Immature natural killer cell (primary cell): Measurements from ENCODE around the gene CDKAL1. TPM values are rescaled to one million over a fixed set of nuclear protein-coding genes. Genes with fewer than 3 reads are reported as not detected.
"Not testable (repeated sequence)": the region's sequence is repeated elsewhere in the genome, so short reads cannot be mapped to it uniquely, and the experiment has no call there.

Source experiments
- DNase-seq, 3 donors: peaks; one replicate each; pipeline ENCODE4 v3.0.0; 2022; ENCODE audit warnings: mixed read lengths in 1 of 3
- H3K27ac Mint-ChIP-seq, 6 donors: one replicate each; pipeline ENCODE4 v1.8.0; 2020; ENCODE audit warnings: mixed read lengths in 6 of 6, mild to moderate bottlenecking in 5 of 6, inconsistent platforms in 4 of 6, moderate library complexity in 3 of 6
- H3K27me3 Mint-ChIP-seq, 3 donors: one replicate each; pipeline ENCODE4 v1.8.0; 2020 to 2021; ENCODE audit warnings: low read depth in 3 of 3, mild to moderate bottlenecking in 3 of 3, mixed read lengths in 3 of 3, moderate library complexity in 3 of 3, inconsistent platforms in 1 of 3
- H3K36me3 Mint-ChIP-seq, 3 donors: one replicate each; pipeline ENCODE4 v1.8.0; 2020; ENCODE audit warnings: mixed read lengths in 3 of 3, inconsistent platforms in 2 of 3, mild to moderate bottlenecking in 2 of 3
- H3K4me1 Mint-ChIP-seq, 2 donors: one replicate each; pipeline ENCODE4 v1.8.0; 2020; ENCODE audit warnings: inconsistent platforms in 2 of 2, mild to moderate bottlenecking in 2 of 2, mixed read lengths in 2 of 2, moderate library complexity in 1 of 2
- H3K4me3 Mint-ChIP-seq, 5 donors: one replicate each; pipeline ENCODE4 v1.8.0; 2020; ENCODE audit warnings: mild to moderate bottlenecking in 5 of 5, mixed read lengths in 5 of 5, inconsistent platforms in 3 of 5, moderate library complexity in 3 of 5
- H3K9me3 Mint-ChIP-seq, 6 donors: one replicate each; pipeline ENCODE4 v1.8.0; 2020; ENCODE audit warnings: mild to moderate bottlenecking in 6 of 6, mixed read lengths in 6 of 6, inconsistent platforms in 4 of 6, moderate library complexity in 3 of 6
- polyA plus RNA-seq, 3 donors: library from polyadenylated mRNA; unstranded; fragments of 300-500 nt; fragmentation: Illumina TruSeq; gene quantifications; one replicate each; pipeline ENCODE4 v1.2.3, GENCODE V29; 2021

The CDKAL1 gene
- polyA plus RNA-seq, 3 donors from 2014 or later, result 22.4 to 32.3 (median 25.4) TPM

GRCh38 chr6:20706939-20707485, 172.8 kb downstream of the CDKAL1 start:
- peaks cover 27 to 47% of the 10 kb centered on the region in 2 donors for H3K4me1 Mint-ChIP-seq
- peak overlapping the region in 5 of 6 donors; percentile 5 to 39 (median 20) for H3K27ac Mint-ChIP-seq
- no peaks in the 10 kb centered on the region for H3K9me3 Mint-ChIP-seq
- DNase-seq, result no peak
- no peak overlapping the region for H3K4me3 Mint-ChIP-seq
- H3K36me3 Mint-ChIP-seq, result no peaks in the 10 kb centered on the region
- peaks cover 3% of the 10 kb centered on the region in 3 donors for H3K27me3 Mint-ChIP-seq

GRCh38 chr6:20707870-20708269, 173.6 kb downstream of the CDKAL1 start:
- peak overlapping the region in 1 of 6 donors; percentile 73 for H3K27ac Mint-ChIP-seq
- H3K4me3 Mint-ChIP-seq, result no peak overlapping the region

GRCh38 chr6:20708367-20709124, 174.3 kb downstream of the CDKAL1 start:
- Mint-ChIP-seq H3K9me3 (no peaks in the 10 kb centered on the region), H3K27me3 (peaks cover 3% of the 10 kb centered on the region in 3 donors), H3K4me1 (peaks cover 25 to 40% of the 10 kb centered on the region in 2 donors), H3K27ac (peak overlapping the region in 5 of 6 donors; percentile 33 to 83 (median 73)), H3K36me3 (no peaks in the 10 kb centered on the region), H3K4me3 (peak overlapping the region in 4 of 5 donors; percentile 5 to 37 (median 30))
- peak; percentile 71 to 75 (median 73) for DNase-seq

More at GRCh38 chr6:20707870-20708269, 173.6 kb downstream of the CDKAL1 start:
- no peak for DNase-seq
- Mint-ChIP-seq H3K9me3 (no peaks in the 10 kb centered on the region), H3K27me3 (peaks cover 3% of the 10 kb centered on the region in 3 donors), H3K36me3 (no peaks in the 10 kb centered on the region), H3K4me1 (peaks cover 25 to 42% of the 10 kb centered on the region in 2 donors)

- Mint-ChIP-seq H3K36me3 (no peaks in the 10 kb centered on the region), H3K27ac (peak overlapping the region in 1 of 6 donors; percentile 68)
Measured at GRCh38 chr6:20709451-20709850, 175.2 kb downstream of the CDKAL1 start.

GRCh38 chr6:20710341-20710740, 176.1 kb downstream of the CDKAL1 start:
- Mint-ChIP-seq H3K9me3 (no peaks in the 10 kb centered on the region), H3K4me3 (no peak overlapping the region), H3K4me1 (peaks cover 25 to 40% of the 10 kb centered on the region in 2 donors), H3K27me3 (peaks cover 3% of the 10 kb centered on the region in 3 donors), H3K27ac (no peak overlapping the region), H3K36me3 (no peaks in the 10 kb centered on the region)
- no peak for DNase-seq

More at GRCh38 chr6:20709451-20709850, 175.2 kb downstream of the CDKAL1 start:
- H3K27me3 Mint-ChIP-seq, result peaks cover 3% of the 10 kb centered on the region in 3 donors
- no peak for DNase-seq
- H3K4me1 Mint-ChIP-seq, result peaks cover 25 to 40% of the 10 kb centered on the region in 2 donors
- H3K4me3 Mint-ChIP-seq, result no peak overlapping the region
- no peaks in the 10 kb centered on the region for H3K9me3 Mint-ChIP-seq

- Mint-ChIP-seq H3K4me3 (no peak overlapping the region), H3K4me1 (peaks cover 24 to 33% of the 10 kb centered on the region in 2 donors), H3K36me3 (no peaks in the 10 kb centered on the region), H3K9me3 (no peaks in the 10 kb centered on the region), H3K27ac (no peak overlapping the region), H3K27me3 (peaks cover 3% of the 10 kb centered on the region in 3 donors)
- DNase-seq, result no peak
Measured at GRCh38 chr6:20711518-20711917, 177.3 kb downstream of the CDKAL1 start.

GRCh38 chr6:20712011-20712410, 177.8 kb downstream of the CDKAL1 start:
- Mint-ChIP-seq H3K27me3 (peaks cover 3% of the 10 kb centered on the region in 3 donors), H3K27ac (peak overlapping the region in 1 of 6 donors; percentile 4), H3K9me3 (no peaks in the 10 kb centered on the region), H3K36me3 (no peaks in the 10 kb centered on the region), H3K4me1 (peaks cover 22 to 28% of the 10 kb centered on the region in 2 donors), H3K4me3 (no peak overlapping the region)
- DNase-seq, result no peak

- Mint-ChIP-seq H3K4me1 (peaks cover 5 to 18% of the 10 kb centered on the region in 2 donors), H3K27ac (no peak overlapping the region), H3K36me3 (no peaks in the 10 kb centered on the region), H3K27me3 (no peaks in the 10 kb centered on the region), H3K9me3 (no peaks in the 10 kb centered on the region), H3K4me3 (no peak overlapping the region)
- DNase-seq, result no peak
Measured at GRCh38 chr6:20715135-20715806, 181.0 kb downstream of the CDKAL1 start.

GRCh38 chr6:20716865-20717264, 182.6 kb downstream of the CDKAL1 start:
- Mint-ChIP-seq H3K4me3 (no peak overlapping the region), H3K4me1 (peaks cover 4 to 22% of the 10 kb centered on the region in 2 donors), H3K36me3 (no peaks in the 10 kb centered on the region), H3K9me3 (no peaks in the 10 kb centered on the region), H3K27me3 (peaks cover 0 to 1% (median 0%) of the 10 kb centered on the region in 3 donors), H3K27ac (no peak overlapping the region)
- DNase-seq, result no peak

GRCh38 chr6:20717743-20718142, 183.5 kb downstream of the CDKAL1 start:
- peaks cover 2 to 5% (median 3%) of the 10 kb centered on the region in 3 donors for H3K36me3 Mint-ChIP-seq
- no peaks in the 10 kb centered on the region for H3K9me3 Mint-ChIP-seq
- DNase-seq, result no peak
- peaks cover 8 to 31% of the 10 kb centered on the region in 2 donors for H3K4me1 Mint-ChIP-seq
- H3K27ac Mint-ChIP-seq, result no peak overlapping the region
- peaks cover 0 to 1% (median 0%) of the 10 kb centered on the region in 3 donors for H3K27me3 Mint-ChIP-seq
- no peak overlapping the region for H3K4me3 Mint-ChIP-seq

- no peak overlapping the region for H3K4me3 Mint-ChIP-seq
- no peaks in the 10 kb centered on the region for H3K9me3 Mint-ChIP-seq
- H3K36me3 Mint-ChIP-seq, result peaks cover 7 to 9% (median 9%) of the 10 kb centered on the region in 3 donors
- no peak overlapping the region for H3K27ac Mint-ChIP-seq
- H3K27me3 Mint-ChIP-seq, result peaks cover 0 to 1% (median 0%) of the 10 kb centered on the region in 3 donors
- peaks cover 17 to 40% of the 10 kb centered on the region in 2 donors for H3K4me1 Mint-ChIP-seq
- DNase-seq, result no peak
Measured at GRCh38 chr6:20718705-20719653, 184.7 kb downstream of the CDKAL1 start.

- Mint-ChIP-seq H3K36me3 (peaks cover 7 to 9% (median 9%) of the 10 kb centered on the region in 3 donors), H3K27ac (no peak overlapping the region), H3K9me3 (no peaks in the 10 kb centered on the region), H3K27me3 (peaks cover 0 to 1% (median 0%) of the 10 kb centered on the region in 3 donors), H3K4me1 (peaks cover 17 to 40% of the 10 kb centered on the region in 2 donors), H3K4me3 (no peak overlapping the region)
- no peak for DNase-seq
Measured at GRCh38 chr6:20719980-20720379, 185.7 kb downstream of the CDKAL1 start.

- peaks cover 17 to 40% of the 10 kb centered on the region in 2 donors for H3K4me1 Mint-ChIP-seq
- H3K4me3 Mint-ChIP-seq, DNase-seq, H3K27me3 Mint-ChIP-seq, H3K27ac Mint-ChIP-seq, H3K36me3 Mint-ChIP-seq, H3K9me3 Mint-ChIP-seq: not testable (repeated sequence)
Measured at GRCh38 chr6:20721121-20721520, 186.9 kb downstream of the CDKAL1 start.
